GM18519 (cell line): ENCODE measurements around the gene SAMHD1.
"Not testable (repeated sequence)": the region's sequence is repeated elsewhere in the genome, so short reads cannot be mapped to it uniquely, and the experiment has no call there.

Source experiments
- ATAC-seq: cut with Tn5 transposase; IDR thresholded peaks from one replicate; pipeline ENCODE4 v1.9.1; 2021; ENCODE audit warnings: mild to moderate bottlenecking, moderate library complexity; ENCODE audit not compliant: unreplicated experiment, low FRiP score

Gene SAMHD1

DNA sequence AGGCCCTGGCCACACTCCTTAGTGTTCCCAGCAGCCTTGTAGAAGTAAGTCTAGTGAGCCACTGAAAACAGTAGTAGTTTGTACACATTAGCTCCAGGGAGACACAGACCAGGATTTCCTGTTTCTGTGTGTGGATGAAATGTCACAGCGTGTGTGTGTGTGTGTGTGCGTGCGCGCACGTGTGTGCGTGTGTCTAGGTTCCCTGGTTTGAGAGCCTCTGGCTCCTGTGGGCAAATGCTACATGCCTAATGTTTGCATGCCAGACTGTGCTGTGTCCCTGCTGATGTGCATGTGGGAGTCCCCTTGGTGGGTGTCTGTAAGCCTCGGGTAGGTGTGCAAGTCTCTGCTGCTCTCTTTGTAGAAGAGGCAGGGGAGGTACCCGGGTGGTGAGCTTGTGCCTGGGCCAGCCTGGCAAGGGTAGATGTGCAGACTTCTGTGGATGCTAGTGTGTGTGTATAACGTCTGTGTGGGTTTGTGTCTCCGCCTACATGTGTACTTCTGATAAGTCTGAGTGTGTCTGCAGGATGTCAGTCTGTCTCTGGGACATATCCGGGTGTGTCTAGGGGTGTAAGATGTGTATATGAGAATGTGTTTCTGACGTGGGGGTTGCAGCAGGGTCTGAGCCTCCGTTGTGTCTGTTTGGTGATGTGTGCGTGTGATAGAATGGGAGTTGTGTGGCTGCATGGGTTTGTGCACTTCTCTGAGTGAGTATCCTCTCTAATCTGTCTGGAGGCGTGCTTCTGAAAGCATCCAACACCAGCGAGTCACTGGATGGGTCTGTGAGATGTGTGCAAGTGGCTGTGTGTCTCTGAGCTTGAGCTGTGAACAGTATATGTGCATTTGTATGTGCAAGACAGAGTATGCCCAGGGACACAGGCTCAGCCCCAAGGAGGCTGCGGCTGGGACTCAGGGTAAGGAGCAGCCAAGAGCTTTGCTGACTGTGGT, 94.5 kb downstream of the SAMHD1 start:
- no peak for ATAC-seq

GRCh38 chr20:36856195-36856594, 95.3 kb downstream of the SAMHD1 start:
- no peak for ATAC-seq

DNA sequence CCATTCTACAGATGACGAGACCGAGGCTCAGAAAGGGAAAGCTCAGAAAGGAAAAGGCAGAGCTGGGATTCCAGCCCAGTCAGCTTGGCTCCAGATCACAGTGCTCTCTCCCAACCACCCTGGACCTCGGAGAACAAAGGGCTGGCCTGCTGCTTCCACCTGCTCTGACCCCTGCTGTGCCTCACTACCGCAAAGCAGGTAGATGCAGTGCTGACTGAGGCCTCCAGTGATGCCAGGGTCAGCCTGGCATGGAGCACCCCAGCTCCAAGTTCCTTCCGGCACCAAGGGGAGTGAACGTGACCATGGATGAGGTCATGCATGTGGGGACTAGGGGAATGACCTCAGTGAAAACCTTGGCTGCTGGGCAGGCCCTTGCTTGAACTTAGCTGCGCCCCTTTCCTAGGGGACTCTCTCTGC, 96.3 kb downstream of the SAMHD1 start:
- no peak for ATAC-seq

- ATAC-seq, result no peak
These were observed 96.9 kb downstream of the SAMHD1 start for GRCh38 chr20:36854348-36855240.

- ATAC-seq, result no peak
These were observed 99.3 kb downstream of the SAMHD1 start for GRCh38 chr20:36852187-36852586.

GRCh38 chr20:36851490-36851889, 100.0 kb downstream of the SAMHD1 start:
- no peak for ATAC-seq

DNA sequence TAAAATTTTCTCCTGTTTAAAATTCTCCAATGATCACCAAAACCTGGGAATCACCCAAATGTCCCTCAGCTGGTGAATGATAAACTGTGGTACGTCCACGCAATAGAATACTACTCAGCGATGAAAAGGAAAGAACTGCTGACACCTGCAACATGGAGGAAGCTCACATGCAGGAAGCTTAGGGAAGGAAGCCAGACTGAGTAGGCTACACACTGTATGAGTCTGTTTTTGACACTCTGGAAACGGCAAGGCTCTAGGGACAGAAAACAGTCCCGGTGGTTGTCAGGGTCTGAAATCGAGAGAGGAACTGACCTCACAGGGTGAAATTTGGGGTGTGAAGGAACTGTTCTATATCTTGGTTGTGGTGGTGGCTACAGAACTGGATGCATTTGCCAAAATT, 100.7 kb downstream of the SAMHD1 start:
- no peak for ATAC-seq

DNA sequence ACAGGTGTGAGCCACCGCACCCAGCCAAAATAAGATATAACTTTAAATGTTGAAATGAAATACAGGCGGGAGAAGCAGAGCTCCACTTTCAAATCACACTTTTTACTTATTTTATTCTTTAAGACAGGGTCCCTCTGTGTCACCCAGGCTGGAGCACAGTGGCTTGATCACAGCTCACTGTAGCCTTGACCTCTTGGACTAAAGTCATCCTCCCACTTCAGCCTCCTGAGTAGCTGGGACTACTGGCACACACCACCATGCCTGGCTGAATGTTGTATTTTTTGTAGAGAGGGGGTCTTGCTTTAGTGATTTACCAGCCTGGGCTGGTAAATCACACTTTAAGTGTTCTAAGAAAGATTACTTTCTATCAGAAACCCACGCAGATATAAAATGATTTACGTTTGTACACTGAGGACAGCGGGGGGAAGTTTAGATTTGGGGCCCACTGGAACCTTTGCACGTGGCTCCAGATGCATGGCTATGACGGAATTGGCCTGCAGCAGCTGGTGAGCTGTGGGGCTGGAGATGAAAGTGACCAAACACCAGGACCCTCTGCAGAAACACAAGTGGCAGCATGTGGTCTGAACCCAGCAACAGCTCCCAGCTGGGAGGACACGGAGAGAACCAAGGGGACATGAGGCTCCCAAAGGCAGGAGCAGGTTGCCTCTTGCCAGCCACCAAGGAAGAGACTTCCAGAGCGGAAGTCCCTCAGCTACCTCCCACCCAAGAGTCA, 102.0 kb downstream of the SAMHD1 start:
- ATAC-seq, result no peak

- no peak for ATAC-seq
These were observed 102.8 kb downstream of the SAMHD1 start for GRCh38 chr20:36848677-36849076.

GRCh38 chr20:36848078-36848660, 103.3 kb downstream of the SAMHD1 start:
- no peak for ATAC-seq

GRCh38 chr20:36847710-36848040, 103.8 kb downstream of the SAMHD1 start:
- ATAC-seq, result no peak

DNA sequence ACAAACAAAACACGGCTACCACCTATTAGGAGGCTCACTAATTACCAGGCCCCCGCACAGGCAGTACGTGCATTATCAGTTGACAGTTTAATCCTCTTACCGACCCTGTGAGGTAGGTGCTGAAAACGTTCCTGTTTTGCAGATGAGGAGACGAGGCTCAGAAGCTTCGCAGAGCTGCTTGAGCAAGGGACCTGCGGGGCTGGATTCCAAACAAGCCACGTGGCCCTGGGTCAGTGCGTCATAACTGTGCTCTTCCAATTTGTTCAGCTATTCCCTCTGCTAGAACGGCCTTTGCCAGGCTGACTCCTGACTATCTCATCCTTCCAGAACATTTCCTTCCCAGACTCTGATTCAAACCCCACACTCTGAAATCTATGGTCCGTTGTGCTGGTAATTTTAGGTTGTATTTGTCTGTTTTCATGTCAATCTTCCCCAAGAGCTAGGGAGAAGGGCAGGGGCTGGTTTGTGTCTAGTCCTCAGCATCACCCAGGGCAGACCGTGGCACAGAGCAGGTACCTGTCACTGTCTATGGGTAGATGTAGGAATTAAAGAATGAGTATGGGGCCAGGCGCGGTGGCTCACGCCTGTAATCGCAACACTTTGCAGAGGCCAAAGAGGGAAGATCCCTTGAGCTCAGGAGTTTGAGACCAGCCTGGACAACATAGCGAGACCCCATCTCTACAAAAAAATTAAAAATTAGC, 104.3 kb downstream of the SAMHD1 start:
- no peak for ATAC-seq

DNA sequence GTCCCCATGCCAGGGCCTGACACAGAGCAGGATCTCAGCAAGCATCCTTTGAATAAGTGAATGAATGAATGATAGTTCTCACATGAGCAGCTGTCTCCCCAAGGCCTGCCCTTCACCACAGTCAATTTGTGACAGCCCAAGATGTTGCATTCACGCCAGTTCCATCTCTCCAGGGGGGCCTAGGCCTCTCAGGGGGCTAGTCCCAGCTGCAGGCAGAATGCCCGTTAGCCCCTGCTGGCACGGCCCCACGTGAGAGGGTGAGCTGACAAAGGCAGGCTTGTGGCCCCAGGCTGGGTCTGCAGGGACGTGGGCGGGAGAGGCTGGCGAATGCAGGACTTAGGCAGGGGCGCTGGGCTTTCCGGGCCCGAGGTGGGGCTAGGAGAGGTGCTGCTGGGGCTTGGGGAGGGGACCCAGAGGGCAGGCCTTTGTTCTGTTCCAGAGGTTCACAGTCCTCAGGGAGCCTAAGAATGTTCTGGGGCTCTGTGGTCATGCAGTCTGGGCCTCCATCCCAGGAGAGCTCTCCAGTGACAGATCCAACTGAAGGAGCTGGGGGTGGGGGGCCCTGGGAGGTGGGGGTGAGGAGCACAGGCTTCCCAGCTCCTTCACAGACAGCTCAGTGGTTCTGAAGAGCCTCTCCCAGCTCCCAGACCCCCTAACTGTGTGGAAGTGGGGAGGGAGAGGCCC, 106.1 kb downstream of the SAMHD1 start:
- no peak for ATAC-seq

GRCh38 chr20:36841030-36841429, 110.5 kb downstream of the SAMHD1 start:
- ATAC-seq, result not testable (repeated sequence)
